ENCODE data around the gene TOMM6.

The TOMM6 gene

GRCh38 chr6:41748542-41748941 lies 39.0 kb upstream of the TOMM6 start:
- Histone ChIP-seq H3K4me3 (ENCODE audit: low read depth in 1 of 2, low read length in 1 of 2) (no peak overlapping the region), H3K27ac (no peak overlapping the region), H3K4me1 (ENCODE audit: control insufficient read depth in 1 of 2, insufficient read depth in 1 of 2, low read depth in 1 of 2, low read length in 1 of 2) (no peaks in the 10 kb centered on the region), H3K36me3 (no peaks in the 10 kb centered on the region), H3K27me3 (peaks cover 4% of the 10 kb centered on the region), H3K9me3 (no peaks in the 10 kb centered on the region)
- no peak for TF ChIP-seq CTCF (IDR thresholded peaks at IDR 0.05)

GRCh38 chr6:41750374-41750773 lies 37.1 kb upstream of the TOMM6 start:
- peaks cover 11% of the 10 kb centered on the region for H3K27me3 ChIP-seq
- no peak overlapping the region for H3K4me3 ChIP-seq (ENCODE audit: low read depth in 1 of 2, low read length in 1 of 2)

GRCh38 chr6:41755895-41756294 lies 31.6 kb upstream of the TOMM6 start:
- TF ChIP-seq CTCF (IDR thresholded peaks at IDR 0.05) = no peak
- Histone ChIP-seq H3K36me3 (no peaks in the 10 kb centered on the region), H3K9me3 (no peaks in the 10 kb centered on the region), H3K27me3 (peaks cover 11% of the 10 kb centered on the region), H3K4me3 (ENCODE audit: low read depth in 1 of 2, low read length in 1 of 2) (no peak overlapping the region), H3K27ac (no peak overlapping the region), H3K4me1 (ENCODE audit: control insufficient read depth in 1 of 2, insufficient read depth in 1 of 2, low read depth in 1 of 2, low read length in 1 of 2) (no peaks in the 10 kb centered on the region)

More at GRCh38 chr6:41750374-41750773, 37.1 kb upstream of the TOMM6 start:
- TF ChIP-seq CTCF (IDR thresholded peaks at IDR 0.05) = no peak
- Histone ChIP-seq H3K4me1 (ENCODE audit: control insufficient read depth in 1 of 2, insufficient read depth in 1 of 2, low read depth in 1 of 2, low read length in 1 of 2) (no peaks in the 10 kb centered on the region), H3K9me3 (no peaks in the 10 kb centered on the region), H3K36me3 (no peaks in the 10 kb centered on the region), H3K27ac (no peak overlapping the region)

- H3K27ac ChIP-seq = no peak overlapping the region
- H3K4me3 ChIP-seq (ENCODE audit: low read depth in 1 of 2, low read length in 1 of 2) = no peak overlapping the region
- H3K27me3 ChIP-seq = peaks cover 11% of the 10 kb centered on the region
- H3K9me3 ChIP-seq = no peaks in the 10 kb centered on the region
- H3K36me3 ChIP-seq = no peaks in the 10 kb centered on the region
- no peak for TF ChIP-seq CTCF (IDR thresholded peaks at IDR 0.05)
- H3K4me1 ChIP-seq (ENCODE audit: control insufficient read depth in 1 of 2, insufficient read depth in 1 of 2, low read depth in 1 of 2, low read length in 1 of 2) = no peaks in the 10 kb centered on the region
Observed at GRCh38 chr6:41756354-41756753, 31.1 kb upstream of the TOMM6 start.

GRCh38 chr6:41757271-41757670 lies 30.2 kb upstream of the TOMM6 start:
- H3K9me3 ChIP-seq = no peaks in the 10 kb centered on the region
- no peaks in the 10 kb centered on the region for H3K36me3 ChIP-seq
- no peak for TF ChIP-seq CTCF (IDR thresholded peaks at IDR 0.05)
- no peak overlapping the region for H3K4me3 ChIP-seq (ENCODE audit: low read depth in 1 of 2, low read length in 1 of 2)
- H3K27ac ChIP-seq = no peak overlapping the region
- no peaks in the 10 kb centered on the region for H3K4me1 ChIP-seq (ENCODE audit: control insufficient read depth in 1 of 2, insufficient read depth in 1 of 2, low read depth in 1 of 2, low read length in 1 of 2)
- H3K27me3 ChIP-seq = peaks cover 11% of the 10 kb centered on the region

Data from neutrophil (primary cell).